HAP-1 (cell line): ENCODE data around the gene VMA21.

ENCODE experiments used
- DNase-seq, 2 experiments: peaks; one replicate each; pipeline ENCODE4 v3.0.0-alpha.2; 2016 to 2020; ENCODE audit warnings: low spot score in 2 of 2
- H3K27me3 ChIP-seq: fragments of 250-450 bp; sonication (Bioruptor Pico); 2 replicates; pipeline ENCODE4 v1.5.1; 2020; ENCODE audit warnings: low read depth, mild to moderate bottlenecking, moderate library complexity
- H3K36me3 ChIP-seq: fragments of 250-450 bp; sonication (Bioruptor Pico); replicated peaks from 2 replicates; pipeline ENCODE4 v1.5.1; 2020; ENCODE audit warnings: mild to moderate bottlenecking
- H3K4me1 ChIP-seq: fragments of 250-450 bp; sonication (Bioruptor Pico); 2 replicates; pipeline ENCODE4 v1.5.1; 2020; ENCODE audit warnings: mild to moderate bottlenecking
- H3K4me3 ChIP-seq: fragments of 250-450 bp; sonication (Bioruptor Pico); 2 replicates; pipeline ENCODE4 v1.5.1; 2020; ENCODE audit warnings: mild to moderate bottlenecking, moderate library complexity
- H3K9me3 ChIP-seq: fragments of 250-450 bp; sonication (Bioruptor Pico); 2 replicates; pipeline ENCODE4 v1.5.1; 2020; ENCODE audit warnings: mild to moderate bottlenecking, moderate library complexity
- in situ Hi-C: fragments of 300-500 bp; cut with MboI; formaldehyde crosslinking; loops from 3 replicates; pipeline ENCODE4 v1.14.3; 2020; ENCODE audit warnings: low sequenced_read_pairs, inconsistent platforms, mixed read lengths

Gene VMA21

GRCh38 chrX:151398346-151398745, 1.3 kb downstream of the VMA21 start:
- H3K36me3 ChIP-seq: peaks cover 8% of the 10 kb centered on the region
- H3K9me3 ChIP-seq: no peaks in the 10 kb centered on the region
- H3K27me3 ChIP-seq: no peaks in the 10 kb centered on the region
- H3K4me1 ChIP-seq: peaks cover 32% of the 10 kb centered on the region
- no peak for DNase-seq
- in situ Hi-C loops: no loop called here
- peak overlapping the region; percentile 95 for H3K4me3 ChIP-seq

- in situ Hi-C loops: no loop called here
- Histone ChIP-seq H3K4me3 (no peak overlapping the region), H3K36me3 (peaks cover 30% of the 10 kb centered on the region), H3K27me3 (no peaks in the 10 kb centered on the region), H3K4me1 (peaks cover 47% of the 10 kb centered on the region), H3K9me3 (no peaks in the 10 kb centered on the region)
- DNase-seq: no peak
Measured at GRCh38 chrX:151402719-151403390, 5.8 kb downstream of the VMA21 start.

- Histone ChIP-seq H3K9me3 (no peaks in the 10 kb centered on the region), H3K4me3 (no peak overlapping the region), H3K4me1 (peaks cover 15% of the 10 kb centered on the region), H3K36me3 (no peaks in the 10 kb centered on the region; the same call in 1 of the 2 replicates), H3K27me3 (no peaks in the 10 kb centered on the region)
- in situ Hi-C loops: no loop called here
- no peak for DNase-seq
Measured at GRCh38 chrX:151416579-151416978, 19.6 kb downstream of the VMA21 start.

- Histone ChIP-seq H3K27me3 (no peaks in the 10 kb centered on the region), H3K4me1 (peaks cover 15% of the 10 kb centered on the region), H3K4me3 (no peak overlapping the region), H3K9me3 (no peaks in the 10 kb centered on the region), H3K36me3 (no peaks in the 10 kb centered on the region; the same call in 1 of the 2 replicates)
- DNase-seq: peak in 1 of 2 experiments; percentile 32
- in situ Hi-C loops: no loop called here
Measured at GRCh38 chrX:151419782-151420181, 22.8 kb downstream of the VMA21 start.

GRCh38 chrX:151424505-151424904, 27.5 kb downstream of the VMA21 start:
- in situ Hi-C loops: no loop called here
- H3K4me3 ChIP-seq: no peak overlapping the region
- H3K27me3 ChIP-seq: no peaks in the 10 kb centered on the region
- H3K4me1 ChIP-seq: peaks cover 6% of the 10 kb centered on the region
- no peaks in the 10 kb centered on the region for H3K9me3 ChIP-seq
- H3K36me3 ChIP-seq: no peaks in the 10 kb centered on the region
- DNase-seq: no peak

- Histone ChIP-seq H3K4me3 (no peak overlapping the region), H3K4me1 (no peaks in the 10 kb centered on the region), H3K36me3 (no peaks in the 10 kb centered on the region), H3K27me3 (no peaks in the 10 kb centered on the region), H3K9me3 (no peaks in the 10 kb centered on the region)
- no peak for DNase-seq
- in situ Hi-C loops: no loop called here
Measured at GRCh38 chrX:151448509-151448908, 51.5 kb downstream of the VMA21 start.

- Histone ChIP-seq H3K4me1 (no peaks in the 10 kb centered on the region), H3K9me3 (no peaks in the 10 kb centered on the region), H3K4me3 (no peak overlapping the region), H3K36me3 (no peaks in the 10 kb centered on the region), H3K27me3 (no peaks in the 10 kb centered on the region)
- DNase-seq: no peak
- in situ Hi-C loops: no loop called here
Measured at GRCh38 chrX:151458824-151459223, 61.8 kb downstream of the VMA21 start.
